HUES48 (cell line): Measurements from ENCODE around the gene KCNH5.

Source experiments
- H3K27ac ChIP-seq: one replicate; pipeline ENCODE4 v1.7.0; 2013; ENCODE audit warnings: low read depth, low read length, inconsistent platforms
- H3K27me3 ChIP-seq: 2 replicates; pipeline ENCODE4 v1.6.1; 2013; ENCODE audit warnings: mild to moderate bottlenecking, low read length; ENCODE audit not compliant: control insufficient read depth, insufficient read depth
- H3K36me3 ChIP-seq: 2 replicates; pipeline ENCODE4 v1.6.1; 2013; ENCODE audit warnings: low read length; ENCODE audit not compliant: control insufficient read depth, insufficient read depth
- H3K4me1 ChIP-seq: 2 replicates; pipeline ENCODE4 v1.6.1; 2013; ENCODE audit warnings: mild to moderate bottlenecking, low read length; ENCODE audit not compliant: control insufficient read depth, insufficient read depth
- H3K4me3 ChIP-seq: 2 replicates; pipeline ENCODE4 v1.5.1; 2013; ENCODE audit warnings: mild to moderate bottlenecking, low read depth, low read length
- H3K9ac ChIP-seq: 2 replicates; pipeline ENCODE4 v1.6.1; 2013; ENCODE audit warnings: mild to moderate bottlenecking, low read depth, low read length, moderate library complexity
- H3K9me3 ChIP-seq: 2 replicates; pipeline ENCODE4 v1.6.1; 2013; ENCODE audit warnings: low read length; ENCODE audit not compliant: control insufficient read depth, insufficient read depth

KCNH5 gene, protein sequence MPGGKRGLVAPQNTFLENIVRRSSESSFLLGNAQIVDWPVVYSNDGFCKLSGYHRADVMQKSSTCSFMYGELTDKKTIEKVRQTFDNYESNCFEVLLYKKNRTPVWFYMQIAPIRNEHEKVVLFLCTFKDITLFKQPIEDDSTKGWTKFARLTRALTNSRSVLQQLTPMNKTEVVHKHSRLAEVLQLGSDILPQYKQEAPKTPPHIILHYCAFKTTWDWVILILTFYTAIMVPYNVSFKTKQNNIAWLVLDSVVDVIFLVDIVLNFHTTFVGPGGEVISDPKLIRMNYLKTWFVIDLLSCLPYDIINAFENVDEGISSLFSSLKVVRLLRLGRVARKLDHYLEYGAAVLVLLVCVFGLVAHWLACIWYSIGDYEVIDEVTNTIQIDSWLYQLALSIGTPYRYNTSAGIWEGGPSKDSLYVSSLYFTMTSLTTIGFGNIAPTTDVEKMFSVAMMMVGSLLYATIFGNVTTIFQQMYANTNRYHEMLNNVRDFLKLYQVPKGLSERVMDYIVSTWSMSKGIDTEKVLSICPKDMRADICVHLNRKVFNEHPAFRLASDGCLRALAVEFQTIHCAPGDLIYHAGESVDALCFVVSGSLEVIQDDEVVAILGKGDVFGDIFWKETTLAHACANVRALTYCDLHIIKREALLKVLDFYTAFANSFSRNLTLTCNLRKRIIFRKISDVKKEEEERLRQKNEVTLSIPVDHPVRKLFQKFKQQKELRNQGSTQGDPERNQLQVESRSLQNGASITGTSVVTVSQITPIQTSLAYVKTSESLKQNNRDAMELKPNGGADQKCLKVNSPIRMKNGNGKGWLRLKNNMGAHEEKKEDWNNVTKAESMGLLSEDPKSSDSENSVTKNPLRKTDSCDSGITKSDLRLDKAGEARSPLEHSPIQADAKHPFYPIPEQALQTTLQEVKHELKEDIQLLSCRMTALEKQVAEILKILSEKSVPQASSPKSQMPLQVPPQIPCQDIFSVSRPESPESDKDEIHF

DNA sequence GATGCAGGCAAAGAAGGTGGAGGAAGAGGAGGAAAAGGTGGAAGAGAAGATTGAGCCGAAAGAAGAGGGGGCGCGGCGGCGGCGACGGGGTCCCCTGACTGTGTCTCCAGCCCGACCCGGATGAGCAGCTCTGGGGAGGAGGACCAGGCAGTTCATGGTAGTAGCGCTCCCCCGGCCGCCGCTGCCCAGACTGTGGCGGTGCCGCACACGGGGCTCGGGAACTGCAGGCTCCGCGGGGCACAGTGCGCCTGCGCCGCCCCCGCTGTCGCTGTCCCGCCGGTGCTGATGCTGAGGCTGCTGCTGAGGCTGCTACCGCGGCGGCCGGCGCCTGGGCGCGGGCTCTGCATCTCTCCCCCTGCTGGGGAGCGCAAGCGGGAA is at the start of gene KCNH5:
KCNH5 (minus strand) TSS at position 225 of the 378 bp plus-strand sequence. CDS start 272 bp downstream, outside the sequence.
- Histone ChIP-seq H3K4me1 (0 out of 2 replicates have a peak, but pooled peaks cover 13% of the 10 kb centered on the region), H3K4me3 (peak within 1 kb of the TSS; percentile 80), H3K27me3 (peaks cover 65% of the 10 kb centered on the region), H3K9ac (no peak within 1 kb of the TSS), H3K9me3 (no peaks in the 10 kb centered on the region), H3K36me3 (no peaks in the 10 kb centered on the region), H3K27ac (peak within 1 kb of the TSS; percentile 60)

DNA sequence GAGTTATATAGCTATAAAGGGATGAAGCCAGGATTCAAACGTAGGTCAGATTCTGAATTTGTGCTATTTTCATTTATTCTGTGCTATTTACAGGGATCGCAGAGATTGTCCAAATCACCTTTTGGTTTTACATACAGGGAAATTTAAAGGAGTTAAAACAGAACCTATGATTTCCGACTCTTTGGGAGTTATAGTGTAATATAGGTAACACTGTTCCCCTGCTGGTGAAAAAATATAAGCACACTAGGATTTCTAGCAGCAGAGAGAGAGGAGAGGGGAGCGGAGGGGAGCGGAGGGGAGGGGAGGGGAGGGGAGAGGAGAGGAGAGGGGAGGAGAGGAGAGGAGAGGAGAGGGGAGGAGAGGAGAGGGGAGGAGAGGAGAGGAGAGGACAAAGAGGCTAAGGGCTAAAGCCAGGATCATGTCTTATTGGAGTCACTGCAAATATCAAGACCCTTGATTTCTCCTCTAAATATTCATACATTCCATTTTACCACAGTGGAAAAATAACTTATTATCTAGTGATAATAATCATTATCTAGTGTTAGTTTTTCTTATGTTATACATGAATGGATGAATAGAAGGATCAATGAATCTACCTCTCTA is 46.2 kb upstream of the KCNH5 start:
- H3K36me3 ChIP-seq, result no peaks in the 10 kb centered on the region
- H3K9me3 ChIP-seq, result no peaks in the 10 kb centered on the region
- H3K9ac ChIP-seq, result no peak overlapping the region
- no peaks in the 10 kb centered on the region for H3K4me1 ChIP-seq
- H3K27me3 ChIP-seq, result no peaks in the 10 kb centered on the region
- H3K27ac ChIP-seq, result no peak overlapping the region
- H3K4me3 ChIP-seq, result no peak overlapping the region

DNA sequence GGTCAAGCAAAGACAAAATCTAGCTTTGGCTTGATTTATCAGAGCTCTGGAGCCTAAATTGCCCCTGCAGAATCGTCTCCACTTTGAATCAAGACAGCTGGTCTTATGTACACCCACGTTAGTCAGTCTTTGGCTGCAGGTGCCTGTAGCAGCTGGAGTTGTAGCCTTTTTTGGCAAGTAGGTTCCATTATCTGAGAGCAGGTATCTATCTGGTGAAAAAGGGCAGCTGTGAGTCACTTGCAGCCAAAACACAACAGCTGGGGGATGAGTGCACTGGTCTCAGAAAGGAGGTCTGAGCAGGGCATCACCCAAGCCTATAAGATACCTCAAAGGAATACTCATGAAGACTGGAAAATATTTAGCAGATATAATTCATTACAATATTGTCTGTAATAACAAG is 43.6 kb upstream of the KCNH5 start:
- H3K4me3 ChIP-seq, result no peak overlapping the region
- no peaks in the 10 kb centered on the region for H3K9me3 ChIP-seq
- no peaks in the 10 kb centered on the region for H3K27me3 ChIP-seq
- no peak overlapping the region for H3K9ac ChIP-seq
- no peaks in the 10 kb centered on the region for H3K4me1 ChIP-seq
- H3K36me3 ChIP-seq, result no peaks in the 10 kb centered on the region
- H3K27ac ChIP-seq, result no peak overlapping the region

DNA sequence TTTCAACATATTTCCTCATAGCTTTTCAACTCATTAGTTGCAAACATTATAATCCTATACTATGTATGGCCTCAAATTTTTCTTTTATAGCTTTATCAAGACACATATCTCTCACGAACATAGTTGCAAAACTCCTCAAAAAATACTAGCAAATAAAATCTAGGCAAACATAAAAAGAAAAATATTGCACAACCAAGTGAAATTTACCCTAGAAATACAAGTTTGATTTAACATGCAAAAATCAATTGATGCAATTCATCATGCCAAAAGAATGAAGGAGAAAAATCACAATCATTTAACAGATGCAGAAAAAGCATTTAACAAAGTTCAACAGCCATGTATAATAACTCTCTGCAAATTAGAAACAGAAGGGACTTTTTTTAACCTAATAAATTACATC is 33.3 kb upstream of the KCNH5 start:
- Histone ChIP-seq H3K27ac (no peak overlapping the region), H3K9me3 (0 out of 2 replicates have a peak, but pooled peaks cover 5% of the 10 kb centered on the region), H3K4me3 (no peak overlapping the region), H3K36me3 (no peaks in the 10 kb centered on the region), H3K9ac (no peak overlapping the region), H3K4me1 (no peaks in the 10 kb centered on the region), H3K27me3 (no peaks in the 10 kb centered on the region)

DNA sequence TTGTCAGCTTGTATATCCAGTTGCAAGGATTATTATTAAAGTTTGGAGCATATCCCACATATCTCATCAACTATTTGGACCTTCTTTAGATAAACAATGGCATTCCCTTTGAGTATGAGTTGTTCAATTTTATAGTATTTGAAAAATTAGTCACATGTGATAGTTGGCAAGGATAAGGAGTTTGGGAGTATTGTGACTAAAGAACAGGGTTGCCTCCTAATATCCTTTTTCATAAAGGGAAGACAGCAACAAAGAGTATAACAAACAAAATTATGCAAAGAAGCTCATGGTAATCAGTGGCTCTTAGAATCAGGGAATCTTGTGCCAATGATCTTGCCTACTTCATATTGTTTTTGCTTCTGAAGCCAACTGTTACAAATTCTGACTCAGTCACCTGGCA is 31.2 kb upstream of the KCNH5 start:
- 0 out of 2 replicates have a peak, but pooled peaks cover 2% of the 10 kb centered on the region for H3K9me3 ChIP-seq
- H3K36me3 ChIP-seq, result no peaks in the 10 kb centered on the region
- H3K4me3 ChIP-seq, result no peak overlapping the region
- H3K4me1 ChIP-seq, result no peaks in the 10 kb centered on the region
- H3K27ac ChIP-seq, result no peak overlapping the region
- no peak overlapping the region for H3K9ac ChIP-seq
- no peaks in the 10 kb centered on the region for H3K27me3 ChIP-seq

DNA sequence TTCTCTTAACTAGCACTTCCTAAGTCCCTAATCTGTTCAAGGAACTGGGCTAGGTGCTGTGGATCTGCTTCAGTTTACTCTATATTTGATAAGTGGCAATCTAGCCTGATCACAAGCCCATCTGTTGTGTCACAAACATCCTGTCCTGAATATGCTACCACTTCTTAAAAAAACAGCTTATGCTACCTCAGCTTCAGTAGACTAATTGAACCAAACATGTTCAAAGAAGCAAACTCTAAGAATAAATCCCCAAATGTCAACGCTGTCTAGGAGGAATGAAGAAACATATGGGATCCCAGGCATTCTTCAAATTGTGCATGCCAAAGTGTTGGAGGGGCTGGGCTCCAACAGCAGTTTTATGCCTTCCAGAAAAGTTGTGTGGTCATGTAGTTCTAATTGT is 10.4 kb upstream of the KCNH5 start:
- 0 out of 2 replicates have a peak, but pooled peaks cover 3% of the 10 kb centered on the region for H3K27me3 ChIP-seq
- no peaks in the 10 kb centered on the region for H3K36me3 ChIP-seq
- H3K27ac ChIP-seq, result no peak overlapping the region
- H3K9me3 ChIP-seq, result peaks cover 5% of the 10 kb centered on the region
- H3K4me1 ChIP-seq, result no peaks in the 10 kb centered on the region
- H3K9ac ChIP-seq, result no peak overlapping the region
- no peak overlapping the region for H3K4me3 ChIP-seq

DNA sequence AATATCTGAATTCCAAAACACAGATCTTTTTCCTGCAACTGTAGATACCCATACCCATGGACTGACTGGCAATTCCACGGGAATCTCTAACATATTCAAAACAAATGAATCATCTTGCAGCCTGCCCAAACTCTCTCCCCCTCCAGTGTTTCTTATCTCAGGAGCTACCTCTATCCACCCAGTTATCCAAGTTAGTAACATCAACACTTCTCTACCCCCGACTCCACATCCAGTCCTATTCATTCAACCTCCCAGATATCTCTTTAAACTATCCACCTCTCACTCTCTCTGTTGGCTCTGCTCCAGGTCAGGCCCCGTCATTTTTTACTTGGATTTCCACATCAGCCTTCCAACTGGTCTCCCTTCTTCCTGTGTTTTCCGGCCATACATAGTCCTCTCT is 6.7 kb upstream of the KCNH5 start:
- H3K4me3 ChIP-seq, result no peak overlapping the region
- no peak overlapping the region for H3K27ac ChIP-seq
- H3K4me1 ChIP-seq, result 0 out of 2 replicates have a peak, but pooled peaks cover 3% of the 10 kb centered on the region
- no peak overlapping the region for H3K9ac ChIP-seq
- no peaks in the 10 kb centered on the region for H3K36me3 ChIP-seq
- peaks cover 28% of the 10 kb centered on the region for H3K27me3 ChIP-seq
- H3K9me3 ChIP-seq, result no peaks in the 10 kb centered on the region

DNA sequence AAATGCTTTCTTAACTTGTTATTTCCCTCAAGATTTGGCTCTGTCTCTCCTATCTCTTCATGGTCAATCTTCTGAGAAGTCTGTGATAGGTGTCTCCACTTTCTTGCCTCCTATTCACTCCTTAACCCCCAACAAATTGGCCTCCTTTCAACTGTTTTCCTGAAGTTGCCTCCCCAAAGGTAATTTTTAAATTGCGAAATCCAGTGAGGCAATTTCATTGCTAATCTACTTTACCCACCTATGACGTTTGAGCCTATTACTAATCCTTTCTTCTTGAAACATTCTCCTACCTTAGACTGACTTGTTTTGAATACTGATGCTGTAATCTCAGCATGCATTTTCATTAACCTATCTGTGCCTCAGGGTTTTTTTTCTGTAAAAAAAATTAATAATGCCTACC is 6.0 kb upstream of the KCNH5 start:
- H3K9ac ChIP-seq, result no peak overlapping the region
- H3K27ac ChIP-seq, result no peak overlapping the region
- no peaks in the 10 kb centered on the region for H3K9me3 ChIP-seq

DNA sequence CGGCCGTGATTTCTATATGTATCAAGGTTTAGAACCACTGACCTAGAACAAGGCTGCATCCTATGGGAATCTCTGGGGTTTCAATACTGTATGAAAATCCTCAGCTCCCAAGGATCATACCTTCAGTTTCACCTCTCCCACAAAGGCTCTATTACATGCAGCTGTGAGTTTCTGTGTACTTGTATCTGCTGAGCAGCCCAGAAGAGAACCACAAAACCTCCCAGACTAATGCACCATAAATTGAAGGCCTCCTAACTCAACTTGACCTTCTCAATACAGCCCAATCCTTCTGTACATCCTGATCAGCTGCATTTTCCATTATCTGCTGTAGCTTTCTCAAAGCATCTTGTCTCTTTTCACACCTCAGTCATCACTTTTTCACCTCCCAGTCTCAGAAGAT is 5.4 kb upstream of the KCNH5 start:
- H3K27ac ChIP-seq, result no peak overlapping the region
- H3K9ac ChIP-seq, result no peak overlapping the region
- no peaks in the 10 kb centered on the region for H3K9me3 ChIP-seq

More for the DNA sequence above, 6.0 kb upstream of the KCNH5 start:
- Histone ChIP-seq H3K27me3 (peaks cover 34% of the 10 kb centered on the region), H3K36me3 (no peaks in the 10 kb centered on the region), H3K4me1 (0 out of 2 replicates have a peak, but pooled peaks cover 9% of the 10 kb centered on the region), H3K4me3 (no peak overlapping the region)

DNA sequence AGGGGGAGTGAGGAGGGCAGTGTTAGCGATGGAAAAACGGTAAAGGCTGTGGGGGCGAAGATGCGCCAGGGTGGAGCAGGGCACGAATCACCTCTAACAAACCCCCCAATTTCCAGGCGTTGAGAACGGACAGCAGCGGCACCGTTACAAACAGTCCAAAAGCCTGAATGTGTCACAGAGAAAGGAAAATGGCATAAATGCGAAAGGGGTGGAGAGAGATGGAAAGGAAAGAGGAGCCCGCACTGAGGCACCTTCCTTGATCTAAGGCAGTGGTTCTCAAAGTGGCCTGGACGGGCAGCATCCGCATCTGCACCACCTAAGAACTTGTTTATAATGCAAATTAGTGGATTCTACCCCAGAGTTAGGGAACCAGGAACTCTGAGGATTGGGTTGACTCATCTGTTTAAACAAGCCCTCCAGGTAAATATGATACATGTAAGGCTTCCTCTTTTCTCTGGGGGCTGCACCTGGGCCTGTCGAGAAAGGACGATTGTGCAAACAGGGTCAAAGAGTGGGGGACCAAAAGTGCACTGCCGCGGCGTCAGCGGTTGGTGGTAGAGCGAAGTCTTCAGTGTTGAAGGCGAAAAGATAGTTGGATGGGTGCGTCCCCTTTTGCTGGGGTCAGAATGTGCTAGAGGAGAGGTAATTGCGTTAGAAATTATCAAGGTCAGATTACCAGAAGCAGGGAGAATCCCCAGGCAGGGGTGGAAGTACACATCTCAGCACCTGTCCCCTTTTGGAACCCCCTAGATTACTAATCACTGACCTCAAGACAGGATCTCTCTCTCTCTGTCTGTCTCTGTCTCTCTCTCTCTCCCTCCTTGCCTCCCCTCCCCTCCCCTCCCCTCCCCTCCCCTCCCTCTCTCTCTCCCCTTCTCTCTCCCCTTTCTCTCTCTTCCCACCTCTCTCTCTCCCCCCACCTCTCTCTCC is 1.3 kb upstream of the KCNH5 start:
- Histone ChIP-seq H3K27ac (no peak overlapping the region), H3K9ac (no peak overlapping the region), H3K9me3 (no peaks in the 10 kb centered on the region), H3K36me3 (no peaks in the 10 kb centered on the region), H3K27me3 (peaks cover 68% of the 10 kb centered on the region), H3K4me1 (0 out of 2 replicates have a peak, but pooled peaks cover 12% of the 10 kb centered on the region), H3K4me3 (peak overlapping the region; percentile 80)

More for the DNA sequence above, 5.4 kb upstream of the KCNH5 start:
- no peaks in the 10 kb centered on the region for H3K36me3 ChIP-seq
- H3K4me3 ChIP-seq, result no peak overlapping the region
- 0 out of 2 replicates have a peak, but pooled peaks cover 12% of the 10 kb centered on the region for H3K4me1 ChIP-seq
- peaks cover 40% of the 10 kb centered on the region for H3K27me3 ChIP-seq
